Endothelial cell (in vitro differentiated cells): Measurements from ENCODE around the gene NBPF6. TPM values are rescaled to one million over a fixed set of nuclear protein-coding genes. Genes with fewer than 3 reads are reported as not detected.

Source experiments
- DNase-seq: peaks from one replicate; pipeline ENCODE4 v3.0.0; 2021; ENCODE audit warnings: low spot score
- H3K27ac Mint-ChIP-seq: one replicate; pipeline ENCODE4 v1.8.0; 2021; ENCODE audit warnings: mixed read lengths, inconsistent platforms; ENCODE audit not compliant: unreplicated experiment
- H3K27me3 Mint-ChIP-seq: one replicate; pipeline ENCODE4 v1.8.0; 2021; ENCODE audit warnings: mild to moderate bottlenecking, moderate library complexity, mixed read lengths, inconsistent platforms; ENCODE audit not compliant: unreplicated experiment
- H3K36me3 Mint-ChIP-seq: one replicate; pipeline ENCODE4 v1.8.0; 2021; ENCODE audit warnings: mild to moderate bottlenecking, low read depth, mixed read lengths, inconsistent platforms; ENCODE audit not compliant: unreplicated experiment
- H3K4me1 Mint-ChIP-seq: one replicate; pipeline ENCODE4 v1.8.0; 2021; ENCODE audit warnings: mild to moderate bottlenecking, mixed read lengths, inconsistent platforms; ENCODE audit not compliant: unreplicated experiment
- H3K4me3 Mint-ChIP-seq: one replicate; pipeline ENCODE4 v1.8.0; 2021; ENCODE audit warnings: mild to moderate bottlenecking, mixed read lengths, inconsistent platforms; ENCODE audit not compliant: unreplicated experiment
- H3K9me3 Mint-ChIP-seq: one replicate; pipeline ENCODE4 v1.8.0; 2021; ENCODE audit warnings: mixed read lengths, inconsistent platforms; ENCODE audit not compliant: unreplicated experiment
- CTCF ChIP-seq: fragments of 200-600 bp; sonication (generic); IDR thresholded peaks from one replicate; pipeline ENCODE4 v1.5.0; 2021; ENCODE audit warnings: antibody characterized with exemption; ENCODE audit not compliant: unreplicated experiment
- total RNA-seq: library from RNA; stranded (reverse); fragmentation: NEBNext Ultra II Directional; extraction: Animal tissue kit (Norgen Biotek cat#: 25700); gene quantifications from one replicate; pipeline ENCODE4 v1.2.1, GENCODE V29; 2021; ENCODE audit not compliant: unreplicated experiment

The NBPF6 gene
- total RNA-seq, 1 donor from 2014 or later = 0.28 TPM

- no peak for TF ChIP-seq CTCF
- Mint-ChIP-seq H3K27ac (no peak overlapping the region), H3K9me3 (no peaks in the 10 kb centered on the region), H3K27me3 (peaks cover 2% of the 10 kb centered on the region), H3K4me3 (no peak overlapping the region), H3K36me3 (no peaks in the 10 kb centered on the region), H3K4me1 (no peaks in the 10 kb centered on the region)
- no peak for DNase-seq
Observed at GRCh38 chr1:108502138-108502537, 52.0 kb downstream of the NBPF6 start.

GRCh38 chr1:108502624-108503023 is 52.5 kb downstream of the NBPF6 start:
- Mint-ChIP-seq H3K27me3 (peaks cover 2% of the 10 kb centered on the region), H3K9me3 (no peaks in the 10 kb centered on the region), H3K36me3 (no peaks in the 10 kb centered on the region), H3K27ac (no peak overlapping the region), H3K4me1 (no peaks in the 10 kb centered on the region), H3K4me3 (no peak overlapping the region)
- no peak for TF ChIP-seq CTCF
- DNase-seq = no peak

GRCh38 chr1:108503062-108503733 is 53.1 kb downstream of the NBPF6 start:
- Mint-ChIP-seq H3K36me3 (no peaks in the 10 kb centered on the region), H3K4me3 (no peak overlapping the region), H3K9me3 (no peaks in the 10 kb centered on the region), H3K27ac (no peak overlapping the region), H3K4me1 (no peaks in the 10 kb centered on the region), H3K27me3 (peaks cover 2% of the 10 kb centered on the region)
- DNase-seq = no peak
- no peak for TF ChIP-seq CTCF

GRCh38 chr1:108504447-108504846 is 54.3 kb downstream of the NBPF6 start:
- no peak overlapping the region for H3K27ac Mint-ChIP-seq
- no peak for TF ChIP-seq CTCF
- H3K4me1 Mint-ChIP-seq = no peaks in the 10 kb centered on the region
- no peaks in the 10 kb centered on the region for H3K36me3 Mint-ChIP-seq
- H3K9me3 Mint-ChIP-seq = no peaks in the 10 kb centered on the region
- H3K4me3 Mint-ChIP-seq = no peak overlapping the region
- no peak for DNase-seq
- H3K27me3 Mint-ChIP-seq = peaks cover 2% of the 10 kb centered on the region

- H3K27me3 Mint-ChIP-seq = peaks cover 2% of the 10 kb centered on the region
Observed at GRCh38 chr1:108505763-108506070, 55.6 kb downstream of the NBPF6 start.

More at GRCh38 chr1:108505763-108506070, 55.6 kb downstream of the NBPF6 start:
- Mint-ChIP-seq H3K9me3 (no peaks in the 10 kb centered on the region), H3K4me1 (no peaks in the 10 kb centered on the region), H3K36me3 (no peaks in the 10 kb centered on the region), H3K27ac (no peak overlapping the region), H3K4me3 (no peak overlapping the region)
- DNase-seq = no peak
- TF ChIP-seq CTCF = no peak
